HG03108 (cell line): ENCODE measurements around the gene CBFA2T3.
A peak's percentile ranks its signal among the peaks of the same experiment; 100 is the strongest.

Source experiments
- ATAC-seq: cut with Tn5 transposase; IDR thresholded peaks from one replicate; pipeline ENCODE4 v1.9.1; 2021; ENCODE audit warnings: moderate library complexity; ENCODE audit not compliant: unreplicated experiment

The CBFA2T3 gene

DNA sequence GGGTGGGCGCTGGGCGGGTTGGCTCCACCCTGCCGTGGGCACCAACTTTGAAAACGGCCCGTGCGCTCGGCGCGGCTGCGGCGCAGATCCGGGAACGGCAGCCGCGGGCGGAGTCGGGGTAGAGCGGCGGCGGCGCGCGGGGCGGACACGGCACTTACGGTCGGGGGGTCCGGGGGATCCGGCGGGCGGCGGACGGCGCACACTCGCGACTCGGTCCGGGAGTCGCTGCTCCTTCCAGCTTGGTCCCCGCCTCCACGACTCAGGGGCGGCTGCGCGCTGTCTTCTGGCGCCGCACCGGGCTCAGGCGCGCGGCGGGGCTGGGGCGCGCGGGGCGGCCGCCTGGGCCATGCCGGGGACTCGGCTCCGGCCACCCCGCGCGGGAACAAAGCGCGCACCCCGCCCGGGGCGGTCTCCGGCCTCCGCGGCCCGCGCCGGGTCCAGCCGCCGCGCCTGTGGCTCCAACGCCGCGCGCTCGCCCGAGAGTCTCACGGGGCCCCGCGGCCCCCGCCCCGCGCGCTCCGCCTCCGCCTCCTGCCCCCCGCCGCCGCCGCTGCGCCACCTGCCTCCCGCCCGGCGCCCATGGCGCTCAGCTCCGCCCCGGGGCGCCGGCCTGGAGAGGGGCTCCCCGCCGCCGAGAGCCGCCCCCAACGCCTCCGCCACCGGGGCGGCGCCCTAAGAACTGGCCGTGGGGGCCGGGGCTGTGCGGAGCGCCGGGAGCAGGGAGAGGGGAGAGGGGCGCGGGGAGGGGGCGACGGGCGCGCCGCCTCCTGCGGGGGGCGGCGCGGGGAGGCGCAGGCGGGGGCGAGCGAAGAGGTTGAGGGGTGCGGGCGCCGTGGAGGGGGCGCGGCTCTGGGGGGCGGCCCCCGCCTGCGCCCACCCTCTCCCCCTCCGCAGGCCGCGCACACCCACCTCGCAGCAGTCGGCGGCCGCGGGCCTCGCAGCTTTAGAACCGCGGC, 35.9 kb downstream of the CBFA2T3 start:
- ATAC-seq, result peak; percentile 34

DNA sequence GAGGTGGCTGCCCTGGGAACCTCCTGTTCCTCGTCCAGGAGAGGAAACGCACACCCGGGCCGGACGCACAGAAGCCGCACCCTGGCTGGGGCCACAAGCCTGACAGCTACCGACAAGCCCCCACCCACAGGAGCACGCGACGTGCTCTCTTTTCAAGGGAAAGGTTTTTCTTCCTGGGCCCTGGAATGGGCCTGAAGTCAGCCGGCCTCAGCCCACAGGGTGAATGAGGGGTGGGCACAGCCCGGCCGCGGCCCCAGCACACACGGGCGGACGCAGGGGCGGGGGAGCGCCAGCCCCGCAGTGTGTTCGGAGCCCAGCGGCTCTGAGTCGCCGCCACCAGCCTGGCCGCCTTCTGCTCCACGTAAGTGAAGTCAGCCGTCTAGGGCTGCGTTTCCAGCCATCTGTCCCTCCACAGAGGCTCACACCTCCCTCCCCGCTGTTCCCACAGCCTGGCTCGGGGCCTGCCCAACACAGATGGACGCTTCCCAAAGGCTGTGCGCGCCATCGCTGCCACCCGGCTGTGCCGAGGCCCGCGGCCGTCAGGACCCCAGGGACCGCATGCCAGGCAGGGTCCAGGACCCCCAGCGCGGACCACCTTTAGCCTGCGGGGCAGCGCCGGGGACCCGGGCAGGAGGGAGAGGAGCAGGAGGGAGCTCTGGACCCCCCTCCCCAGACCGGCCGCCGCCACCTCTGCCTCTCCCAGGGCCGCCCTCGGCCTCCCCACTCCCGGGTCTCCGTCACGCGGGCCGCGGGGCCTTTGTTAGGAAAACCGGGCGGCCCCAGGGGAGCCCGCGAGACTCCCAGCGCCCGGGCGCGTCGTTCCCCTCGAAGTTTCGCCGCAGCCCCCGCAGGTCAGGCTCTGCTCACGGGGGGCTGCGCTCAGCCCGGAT, 36.8 kb downstream of the CBFA2T3 start:
- no peak for ATAC-seq

DNA sequence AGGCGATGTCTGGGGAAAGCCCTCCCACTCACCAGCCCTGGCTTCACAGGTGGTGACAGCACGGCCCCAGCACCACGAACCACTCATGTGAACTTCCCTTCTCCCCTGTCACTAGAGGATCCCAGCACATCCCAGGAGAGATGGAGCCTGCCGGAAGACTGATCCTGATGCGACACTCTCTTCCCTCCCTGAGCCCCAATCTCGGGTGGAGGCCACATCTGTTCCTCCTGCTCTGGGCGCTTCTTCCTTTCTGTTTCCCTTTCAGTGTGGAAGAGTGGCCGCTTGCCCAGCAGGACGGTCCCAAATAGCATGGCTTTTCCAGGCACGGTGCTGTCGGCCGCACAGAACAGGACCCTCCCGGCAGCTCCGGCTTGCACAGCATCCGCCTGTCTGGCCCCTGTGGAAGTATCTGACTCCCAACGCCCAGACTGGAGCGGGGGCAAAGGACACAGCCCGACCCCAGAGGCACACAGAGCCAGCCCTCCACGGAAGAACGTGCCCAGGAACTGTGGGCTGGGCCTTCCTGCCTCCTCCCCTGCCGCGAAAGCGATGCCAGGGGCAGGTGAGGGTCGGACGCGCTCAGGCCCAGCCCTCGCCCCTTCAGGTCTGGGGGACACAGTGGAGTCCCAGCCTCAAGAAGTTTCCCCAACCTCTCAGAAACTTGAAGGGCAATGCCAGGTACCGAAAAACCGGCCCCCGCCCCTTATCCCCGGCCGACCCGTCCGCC, 37.6 kb downstream of the CBFA2T3 start:
- no peak for ATAC-seq

DNA sequence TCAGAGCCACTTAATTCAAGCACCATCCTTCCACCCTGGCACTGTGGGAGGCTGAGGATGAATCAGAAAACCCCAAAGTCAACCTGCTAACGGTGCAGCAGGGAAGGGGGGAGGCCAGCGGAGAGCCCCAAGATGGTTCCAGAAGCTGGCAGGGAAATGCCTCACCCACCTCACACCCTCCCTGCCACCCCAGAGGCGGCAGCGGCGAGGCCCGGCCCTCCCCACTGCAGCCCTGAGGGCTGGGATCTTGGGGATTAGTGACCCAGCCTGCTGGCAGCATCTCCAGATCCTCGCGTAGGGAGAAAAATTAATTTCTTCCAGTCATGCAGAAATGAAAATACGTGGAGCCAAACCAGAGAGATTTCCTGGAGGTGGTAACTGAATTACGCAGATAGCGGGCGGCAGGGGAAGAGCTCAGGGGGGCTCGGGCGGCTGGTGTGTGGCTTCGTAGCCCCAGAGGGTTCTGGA, 38.2 kb downstream of the CBFA2T3 start:
- ATAC-seq, result no peak

DNA sequence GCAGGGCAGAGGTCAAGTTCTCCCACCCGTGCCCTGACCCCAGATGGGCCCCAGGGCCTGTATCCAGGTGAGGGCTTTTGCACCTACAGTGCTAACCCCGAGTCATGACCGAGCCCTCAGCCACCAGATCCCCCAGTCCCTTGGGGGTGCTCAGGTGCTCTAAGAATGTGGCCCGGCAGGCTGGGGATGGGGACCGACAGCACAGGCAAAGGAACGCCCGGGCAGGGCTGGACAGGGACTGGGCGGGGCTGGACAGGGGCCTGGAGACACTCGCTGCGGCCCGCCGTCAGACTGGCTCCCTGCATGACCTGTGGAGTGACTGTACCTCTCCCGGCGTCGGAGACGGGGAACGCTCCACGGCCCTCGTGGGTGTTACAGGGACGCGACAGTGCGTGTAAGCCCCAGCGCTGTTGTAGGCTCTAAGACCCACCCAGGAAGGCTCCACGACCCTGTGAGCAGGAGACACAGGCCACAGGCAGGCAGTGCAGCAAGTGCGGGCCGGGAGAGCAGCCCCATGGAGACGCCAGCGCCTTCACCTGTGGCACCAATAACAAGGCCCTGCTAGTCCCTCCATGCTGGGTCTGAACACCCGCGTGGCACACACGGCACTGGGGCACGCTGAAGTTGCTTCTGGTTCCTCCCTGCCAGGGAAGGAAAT, 38.8 kb downstream of the CBFA2T3 start:
- no peak for ATAC-seq

DNA sequence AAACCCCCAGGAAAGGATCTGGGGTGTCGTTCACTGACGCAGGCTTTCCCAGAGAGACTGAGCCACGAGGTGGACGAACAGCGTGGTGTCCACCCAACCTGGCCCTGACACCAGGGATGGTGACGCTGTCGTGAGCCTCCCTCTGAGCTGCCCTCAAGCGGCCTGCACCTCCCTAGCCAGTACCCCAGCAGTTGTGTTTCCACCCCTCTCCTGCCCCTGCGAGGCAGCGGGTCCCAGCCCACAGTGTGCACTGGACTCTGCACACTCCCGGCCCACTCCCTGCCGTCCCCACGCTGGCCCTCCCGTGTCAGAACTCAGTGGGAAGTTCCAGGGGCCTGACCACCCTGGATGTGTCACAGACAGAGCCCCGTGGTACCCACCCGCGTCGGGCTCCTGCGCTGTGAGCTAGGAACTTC, 39.8 kb downstream of the CBFA2T3 start:
- ATAC-seq, result no peak

DNA sequence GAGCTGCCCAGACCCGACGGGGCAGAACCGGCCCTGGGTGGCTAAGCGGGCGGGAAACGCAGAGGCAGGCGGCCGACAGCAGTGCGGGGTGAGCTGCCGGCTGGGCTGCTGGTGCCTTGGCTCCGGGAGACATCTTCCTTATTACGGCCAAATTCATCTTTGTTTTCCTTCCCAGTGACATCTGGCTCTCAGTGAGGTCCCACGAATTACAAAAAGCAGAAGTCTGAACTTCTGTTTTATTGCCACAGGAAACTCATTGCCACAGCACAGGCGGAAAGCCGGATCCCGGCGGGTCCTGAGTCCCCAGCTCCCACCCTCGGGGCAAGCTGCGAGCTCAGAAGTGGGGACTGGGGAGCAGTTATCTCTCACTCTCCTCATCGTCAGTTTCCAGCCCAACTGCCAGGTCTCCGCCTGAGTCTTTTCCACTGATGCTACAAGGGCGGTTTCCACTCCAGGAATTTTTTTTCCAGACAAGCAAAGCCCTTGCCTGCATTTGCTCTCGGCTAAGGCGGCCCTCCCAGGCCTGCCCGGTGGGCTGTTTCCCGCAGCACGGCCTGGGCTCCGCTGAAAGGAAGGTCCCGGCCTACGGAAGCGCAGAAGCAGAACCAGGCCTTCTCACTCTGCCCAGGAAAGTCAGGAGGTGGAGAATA, 40.3 kb downstream of the CBFA2T3 start:
- no peak for ATAC-seq

DNA sequence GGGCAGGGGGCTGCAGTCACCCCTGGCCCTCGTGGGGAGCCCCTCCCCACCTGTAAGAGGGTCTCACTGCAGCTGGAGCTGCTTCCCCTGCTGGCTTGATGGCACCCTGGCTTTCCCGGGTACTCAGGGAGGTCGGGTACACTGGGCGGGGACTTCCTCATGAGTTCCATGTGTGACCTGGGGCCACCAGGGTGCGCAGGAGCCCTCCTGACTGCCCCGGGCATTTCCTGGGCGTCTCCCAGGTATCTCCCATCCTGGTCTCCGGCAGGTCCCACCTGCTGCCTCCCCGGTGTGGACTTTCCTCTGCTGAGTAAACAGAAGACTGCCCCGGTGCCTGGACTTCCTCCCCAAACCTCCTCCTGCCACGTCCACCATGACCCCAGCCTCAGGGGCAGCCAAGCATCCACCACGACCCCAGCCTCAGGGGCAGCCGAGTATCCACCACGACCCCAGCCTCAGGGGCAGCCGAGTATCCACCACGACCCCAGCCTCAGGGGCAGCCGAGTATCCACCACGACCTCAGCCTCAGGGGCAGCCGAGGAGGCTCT, 40.9 kb downstream of the CBFA2T3 start:
- ATAC-seq, result no peak

DNA sequence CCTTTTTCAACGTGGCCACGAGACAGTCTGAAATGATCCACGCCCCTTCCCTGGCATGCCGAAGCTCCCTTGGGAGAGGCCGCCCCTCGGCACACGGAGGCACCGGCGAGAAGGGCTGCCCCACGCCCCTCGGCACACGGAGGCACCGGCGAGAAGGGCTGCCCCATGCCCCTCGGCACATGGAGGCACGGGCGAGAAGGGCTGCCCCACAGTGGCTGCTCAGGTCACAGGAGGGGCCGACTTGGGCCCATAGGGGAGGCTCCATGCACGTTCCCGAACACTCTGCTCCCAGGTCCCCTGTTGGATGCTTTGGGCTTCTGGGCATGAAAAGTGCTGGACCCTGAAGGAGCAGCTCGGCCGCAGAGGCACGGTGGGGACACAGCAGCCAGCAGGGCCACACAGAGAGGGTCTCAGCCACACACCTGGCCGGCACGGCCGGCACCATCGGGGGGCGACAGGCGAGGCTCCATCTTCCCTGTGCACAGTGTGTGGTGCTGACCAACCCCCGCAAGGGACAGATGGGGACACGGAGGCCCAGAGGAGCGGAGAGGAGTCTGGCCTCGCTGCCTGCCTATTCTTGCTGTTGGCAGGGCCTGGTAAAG, 42.8 kb downstream of the CBFA2T3 start:
- ATAC-seq, result no peak

DNA sequence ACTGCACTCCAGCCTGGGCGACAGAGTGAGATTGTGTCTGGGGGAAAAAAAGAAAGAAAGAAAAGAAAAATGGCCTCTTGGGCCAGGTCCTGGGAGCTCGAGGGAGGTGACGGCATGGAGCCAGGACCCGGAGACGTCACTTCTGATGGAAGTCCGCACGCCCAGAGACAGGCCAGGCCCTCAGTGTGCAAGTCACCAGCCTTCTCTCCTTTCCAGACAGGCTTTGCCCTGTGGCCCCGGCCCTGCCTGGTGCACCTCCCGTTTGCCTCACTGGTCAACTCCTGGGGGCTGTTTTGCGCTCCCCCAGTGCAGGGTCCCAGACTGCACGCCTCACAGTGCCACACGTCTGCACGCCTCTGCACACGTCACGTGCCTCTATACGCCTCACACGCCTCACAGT, 44.1 kb downstream of the CBFA2T3 start:
- no peak for ATAC-seq

DNA sequence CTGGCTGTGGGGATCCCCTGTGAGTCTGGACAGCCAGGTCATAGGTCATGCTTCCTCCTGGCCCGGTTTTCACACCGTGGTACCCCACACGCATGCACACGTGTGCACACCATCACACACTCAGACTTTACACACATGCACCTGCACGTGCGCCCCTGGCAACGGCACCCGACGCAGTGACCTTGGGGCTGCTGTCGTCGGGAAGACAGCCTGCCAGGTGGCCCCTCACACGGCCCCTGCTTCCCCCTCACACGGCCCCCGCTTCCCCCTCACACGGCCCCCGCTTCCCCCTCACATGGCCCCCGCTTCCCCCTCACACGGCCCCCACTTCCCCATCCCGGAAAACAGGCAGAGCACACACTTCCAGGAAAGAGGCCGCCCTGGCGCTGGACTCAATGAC, 45.1 kb downstream of the CBFA2T3 start:
- no peak for ATAC-seq

DNA sequence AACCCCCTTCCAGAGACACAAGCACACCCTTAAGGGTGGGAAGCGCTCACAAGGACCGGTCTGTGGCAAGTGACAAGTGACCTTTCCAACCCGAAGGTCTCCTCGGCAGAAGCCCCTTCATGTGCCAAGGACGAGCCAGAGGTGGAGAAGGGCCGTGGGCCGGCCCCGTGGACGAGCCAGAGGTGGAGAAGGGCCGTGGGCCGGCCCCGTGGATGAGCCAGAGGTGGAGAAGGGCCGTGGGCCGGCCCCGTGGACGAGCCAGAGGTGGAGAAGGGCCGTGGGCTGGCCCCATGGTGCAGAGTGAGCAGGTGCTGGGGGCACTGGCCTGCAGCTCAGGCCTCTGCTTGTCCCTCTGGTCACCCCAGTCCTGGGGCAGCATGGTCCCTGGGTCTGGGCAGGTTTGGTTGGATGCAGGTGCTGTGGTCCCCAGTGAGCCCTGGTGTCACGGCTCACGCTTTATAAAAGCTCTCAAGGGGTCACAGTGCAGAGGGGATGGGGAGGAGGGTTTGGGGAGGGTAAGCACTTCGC, 45.6 kb downstream of the CBFA2T3 start:
- ATAC-seq, result no peak

DNA sequence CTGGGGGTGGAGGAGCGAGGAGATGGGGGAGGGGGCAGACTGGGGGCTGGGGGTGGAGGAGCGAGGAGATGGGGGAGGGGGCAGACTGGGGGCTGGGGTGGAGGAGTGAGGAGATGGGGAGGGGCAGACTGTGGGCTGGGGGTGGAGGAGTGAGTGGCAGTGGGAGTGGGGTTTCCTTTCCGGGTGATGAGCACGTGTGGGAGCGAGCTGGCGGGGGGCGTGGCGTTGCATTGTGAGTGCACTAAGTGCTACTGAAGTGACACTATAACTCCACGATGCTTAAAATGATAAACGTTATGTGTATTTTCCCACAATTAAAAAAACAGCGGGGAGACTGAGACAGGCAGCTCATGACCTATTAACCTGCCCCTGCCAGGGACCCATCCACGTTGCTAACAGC, 46.3 kb downstream of the CBFA2T3 start:
- no peak for ATAC-seq

DNA sequence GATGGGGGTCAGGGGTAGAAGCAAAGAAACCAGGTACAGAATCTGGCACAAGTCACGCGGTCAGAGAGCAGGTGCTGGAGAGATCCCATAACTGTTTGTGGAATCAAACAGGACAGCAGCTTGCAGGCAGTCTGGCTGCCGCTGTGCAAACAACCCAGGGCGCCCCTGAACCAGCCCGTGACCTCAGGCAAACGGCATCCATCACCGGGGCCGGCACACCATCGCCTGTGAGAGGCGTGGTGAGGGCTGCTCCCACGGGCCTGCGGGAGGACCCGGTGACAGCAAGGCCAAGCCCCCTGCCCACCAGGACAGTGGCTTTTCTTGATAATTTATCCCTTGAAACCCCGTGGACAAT, 47.9 kb downstream of the CBFA2T3 start:
- no peak for ATAC-seq

DNA sequence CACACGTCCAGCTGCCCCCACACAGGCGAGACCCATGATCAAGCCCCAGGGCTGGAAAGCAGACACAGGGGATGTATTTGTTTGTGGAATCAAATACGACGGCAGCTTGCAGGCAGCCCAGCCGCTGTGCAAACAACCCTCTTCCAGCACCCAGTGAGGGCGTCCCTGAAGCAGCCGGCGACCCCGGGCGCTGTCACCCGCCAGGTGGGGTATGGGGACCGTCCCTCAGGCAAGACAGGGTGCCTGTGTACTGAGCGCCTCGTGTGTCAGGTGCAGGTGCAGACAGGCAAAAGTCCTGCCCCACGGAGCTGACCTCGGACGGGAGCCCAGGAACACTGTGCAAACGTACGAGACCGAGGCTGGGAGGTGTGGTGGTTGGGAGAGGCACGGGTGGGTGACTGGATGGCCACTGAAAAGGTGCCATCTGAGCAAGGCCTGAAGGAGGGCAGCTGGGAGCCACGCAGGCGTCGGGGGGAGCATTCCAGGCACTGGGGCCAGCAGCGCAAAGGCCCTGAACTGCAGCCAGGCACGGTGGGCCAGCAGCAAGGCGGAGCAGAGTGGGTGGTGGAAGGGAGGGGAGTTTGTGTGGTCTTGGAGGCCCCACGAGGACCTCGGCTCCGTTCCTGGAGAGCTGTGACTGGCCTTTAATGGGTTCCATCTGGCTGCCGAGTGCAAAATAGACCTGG, 48.5 kb downstream of the CBFA2T3 start:
- ATAC-seq, result no peak

DNA sequence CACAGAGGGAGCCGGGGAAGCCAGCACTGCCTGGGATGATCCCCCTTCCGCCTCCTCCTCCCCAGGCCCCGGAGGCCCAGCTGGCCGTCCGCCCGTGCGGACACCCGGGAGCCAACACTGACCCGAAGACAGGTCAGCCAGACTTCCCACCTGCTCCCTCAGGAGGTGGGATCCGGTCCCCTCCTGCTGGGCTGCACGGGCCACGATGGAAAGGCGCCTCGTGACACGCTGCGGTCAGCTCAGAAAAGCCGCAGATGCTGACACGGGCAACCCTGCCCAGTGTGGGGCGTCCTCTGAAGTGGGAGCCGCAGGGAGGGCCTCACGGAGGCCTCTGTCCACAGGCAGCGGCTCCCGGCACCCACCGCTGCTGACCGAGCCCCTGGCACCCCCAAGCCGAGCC, 49.3 kb downstream of the CBFA2T3 start:
- no peak for ATAC-seq

DNA sequence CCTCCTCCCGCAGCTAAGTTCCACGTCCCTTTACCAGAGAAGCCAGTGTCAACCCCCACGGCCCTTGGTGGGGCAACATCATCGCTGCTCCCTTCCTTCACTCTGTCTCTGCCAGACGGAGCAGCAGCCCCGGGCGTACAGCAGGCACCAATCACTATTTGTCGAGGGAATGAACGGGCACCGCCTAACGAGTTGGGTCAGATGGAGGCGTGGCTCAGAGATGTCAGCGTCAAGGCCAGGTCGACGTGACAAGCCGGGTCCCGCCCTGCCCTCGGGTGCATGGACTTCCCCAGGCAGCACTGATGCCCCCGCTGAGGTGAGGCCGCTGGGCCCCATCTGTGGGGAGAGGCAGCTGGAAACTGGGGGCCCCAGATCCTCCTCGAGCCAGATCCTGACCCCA, 50.0 kb downstream of the CBFA2T3 start:
- no peak for ATAC-seq

DNA sequence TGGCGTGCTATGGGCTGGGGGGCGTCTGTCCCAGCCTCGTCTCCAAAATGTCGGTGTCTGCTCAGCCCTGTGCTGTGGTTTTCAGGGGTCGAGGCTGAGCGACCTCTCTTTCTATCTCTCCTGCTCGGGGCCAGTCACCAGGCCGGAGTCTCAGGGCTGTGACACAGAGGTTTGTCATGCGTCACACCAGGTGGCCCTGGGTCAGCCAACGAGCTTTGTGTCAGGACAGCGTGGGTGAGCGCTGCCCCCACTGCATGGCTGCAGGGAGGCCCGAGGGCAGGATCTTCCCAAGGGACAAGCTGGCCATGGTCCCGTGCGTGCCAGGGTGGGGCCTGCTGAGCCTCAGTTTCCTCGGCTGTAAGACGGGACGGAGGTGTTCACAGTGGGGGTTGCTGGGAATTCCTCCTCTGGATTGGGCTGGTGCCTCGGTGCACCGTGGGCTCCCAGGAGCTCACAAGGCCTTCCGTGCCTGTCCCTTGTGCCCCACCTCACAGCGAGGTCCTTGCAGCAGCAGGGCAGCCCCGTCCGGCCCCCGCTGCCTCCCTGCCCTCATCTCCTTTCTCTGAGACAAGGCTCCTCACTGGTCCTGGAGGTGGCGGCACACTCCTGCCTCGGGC, 50.5 kb downstream of the CBFA2T3 start:
- no peak for ATAC-seq
